GM03348 (cell line): ENCODE data around the gene SENP3.

ENCODE experiments used
- DNase-seq: peaks from one replicate; pipeline ENCODE4 v3.0.0; 2012; ENCODE audit warnings: low spot score

SENP3 gene

GRCh38 chr17:7561589-7562207 is at the start of gene SENP3:
SENP3 (plus strand) TSS chr17:7561919; CDS start chr17:7563077, 1,158 bp downstream.
- DNase-seq, result peak; percentile 99

- DNase-seq, result no peak
Observed at GRCh38 chr17:7512105-7512504, 49.6 kb upstream of the SENP3 start.

GRCh38 chr17:7512824-7513540 is 48.7 kb upstream of the SENP3 start:
- DNase-seq, result no peak

- DNase-seq, result no peak
Observed at GRCh38 chr17:7513850-7514419, 47.8 kb upstream of the SENP3 start.

- no peak for DNase-seq
Observed at GRCh38 chr17:7515911-7516610, 45.7 kb upstream of the SENP3 start.

GRCh38 chr17:7523033-7523432 is 38.7 kb upstream of the SENP3 start:
- no peak for DNase-seq

GRCh38 chr17:7528842-7529241 is 32.9 kb upstream of the SENP3 start:
- no peak for DNase-seq

GRCh38 chr17:7530023-7530900 is 31.5 kb upstream of the SENP3 start:
- no peak for DNase-seq

GRCh38 chr17:7538050-7538449 is 23.7 kb upstream of the SENP3 start:
- no peak for DNase-seq

GRCh38 chr17:7538891-7539545 is 22.7 kb upstream of the SENP3 start:
- no peak for DNase-seq

- DNase-seq, result no peak
Observed at GRCh38 chr17:7541074-7541621, 20.6 kb upstream of the SENP3 start.

GRCh38 chr17:7544911-7545310 is 16.8 kb upstream of the SENP3 start:
- DNase-seq, result no peak

GRCh38 chr17:7548585-7549400 is 12.9 kb upstream of the SENP3 start, which contains the start of gene TNFSF12:
TNFSF12 (plus strand) TSS chr17:7549058; CDS start chr17:7549154, 96 bp downstream.
- DNase-seq, result peak; percentile 86

- no peak for DNase-seq
Observed at GRCh38 chr17:7549401-7550055, 12.2 kb upstream of the SENP3 start.

- DNase-seq, result no peak
Observed at GRCh38 chr17:7550344-7550743, 11.4 kb upstream of the SENP3 start.

GRCh38 chr17:7551396-7551795 is 10.3 kb upstream of the SENP3 start:
- no peak for DNase-seq

GRCh38 chr17:7552621-7553051 is 9.1 kb upstream of the SENP3 start:
- DNase-seq, result no peak

- DNase-seq, result no peak
Observed at GRCh38 chr17:7553356-7553755, 8.4 kb upstream of the SENP3 start.

- no peak for DNase-seq
Observed at GRCh38 chr17:7555320-7555948, 6.3 kb upstream of the SENP3 start.
